Activated T-cell treated with anti-CD3 and anti-CD28 coated beads, Interleukin-2, amount 50 U/mL, for 24 hours (primary cell): Measurements from ENCODE around the gene DUS2.
"Not testable (repeated sequence)": the region's sequence is repeated elsewhere in the genome, so short reads cannot be mapped to it uniquely, and the experiment has no call there.

Experiments used
- DNase-seq: peaks from one replicate; pipeline ENCODE4 v3.0.0-alpha.2; 2020
- H3K27ac Mint-ChIP-seq: 2 replicates; pipeline ENCODE4 v1.8.0; 2020; ENCODE audit warnings: mild to moderate bottlenecking, mixed read lengths
- H3K27me3 Mint-ChIP-seq: 2 replicates; pipeline ENCODE4 v1.8.0; 2020; ENCODE audit warnings: mixed read lengths
- H3K36me3 Mint-ChIP-seq: 2 replicates; pipeline ENCODE4 v1.8.0; 2020; ENCODE audit warnings: low read depth, mixed read lengths
- H3K4me1 Mint-ChIP-seq: 2 replicates; pipeline ENCODE4 v1.8.0; 2020; ENCODE audit warnings: low read depth, mixed read lengths
- H3K4me3 Mint-ChIP-seq: 2 replicates; pipeline ENCODE4 v1.8.0; 2020; ENCODE audit warnings: mild to moderate bottlenecking, moderate library complexity, mixed read lengths
- H3K9me3 Mint-ChIP-seq: 2 replicates; pipeline ENCODE4 v1.8.0; 2020; ENCODE audit warnings: mixed read lengths

Gene DUS2

GRCh38 chr16:68084504-68085258 lies 61.6 kb downstream of the DUS2 start:
- peak; percentile 93 for DNase-seq
- Mint-ChIP-seq H3K27me3 (no peaks in the 10 kb centered on the region), H3K4me1 (peaks cover 69% of the 10 kb centered on the region), H3K27ac (peak overlapping the region; percentile 97), H3K36me3 (peaks cover 36% of the 10 kb centered on the region), H3K9me3 (no peaks in the 10 kb centered on the region), H3K4me3 (peak overlapping the region; percentile 80)

GRCh38 chr16:68085259-68086071 lies 62.4 kb downstream of the DUS2 start, which contains the start of gene NFATC3:
TSS of gene NFATC3 (plus strand) at chr16:68085370. CDS start at chr16:68085682, 312 bp downstream.
- H3K27me3 Mint-ChIP-seq = no peaks in the 10 kb centered on the region
- peak within 1 kb of the TSS; percentile 98 for H3K27ac Mint-ChIP-seq
- H3K4me3 Mint-ChIP-seq = peak within 1 kb of the TSS; percentile 87
- H3K36me3 Mint-ChIP-seq = peaks cover 31% of the 10 kb centered on the region
- H3K4me1 Mint-ChIP-seq = peaks cover 68% of the 10 kb centered on the region
- peak; percentile 99 for DNase-seq
- no peaks in the 10 kb centered on the region for H3K9me3 Mint-ChIP-seq

GRCh38 chr16:68086336-68086841 lies 63.3 kb downstream of the DUS2 start:
- Mint-ChIP-seq H3K27ac (peak overlapping the region; percentile 98), H3K9me3 (no peaks in the 10 kb centered on the region), H3K27me3 (no peaks in the 10 kb centered on the region), H3K4me3 (peak overlapping the region; percentile 87), H3K36me3 (peaks cover 26% of the 10 kb centered on the region), H3K4me1 (peaks cover 69% of the 10 kb centered on the region)
- no peak for DNase-seq

GRCh38 chr16:68086860-68087268 lies 63.8 kb downstream of the DUS2 start:
- Mint-ChIP-seq H3K4me1 (peaks cover 69% of the 10 kb centered on the region), H3K27ac (peak overlapping the region; percentile 98), H3K4me3 (peak overlapping the region; percentile 87), H3K9me3 (no peaks in the 10 kb centered on the region), H3K27me3 (no peaks in the 10 kb centered on the region), H3K36me3 (peaks cover 26% of the 10 kb centered on the region)
- no peak for DNase-seq

GRCh38 chr16:68087688-68088087 lies 64.6 kb downstream of the DUS2 start:
- H3K27ac Mint-ChIP-seq = peak overlapping the region; percentile 88
- peaks cover 67% of the 10 kb centered on the region for H3K4me1 Mint-ChIP-seq
- no peaks in the 10 kb centered on the region for H3K27me3 Mint-ChIP-seq
- no peaks in the 10 kb centered on the region for H3K9me3 Mint-ChIP-seq
- no peak for DNase-seq
- H3K36me3 Mint-ChIP-seq = peaks cover 26% of the 10 kb centered on the region
- peak overlapping the region; percentile 87 for H3K4me3 Mint-ChIP-seq

GRCh38 chr16:68088130-68088972 lies 65.3 kb downstream of the DUS2 start:
- H3K9me3 Mint-ChIP-seq = no peaks in the 10 kb centered on the region
- peak overlapping the region; percentile 87 for H3K4me3 Mint-ChIP-seq
- no peaks in the 10 kb centered on the region for H3K27me3 Mint-ChIP-seq
- no peak for DNase-seq
- H3K27ac Mint-ChIP-seq = peak overlapping the region; percentile 90
- H3K4me1 Mint-ChIP-seq = peaks cover 67% of the 10 kb centered on the region
- peaks cover 24% of the 10 kb centered on the region for H3K36me3 Mint-ChIP-seq

- Mint-ChIP-seq H3K36me3 (peaks cover 17% of the 10 kb centered on the region), H3K4me1 (peaks cover 67% of the 10 kb centered on the region), H3K9me3 (no peaks in the 10 kb centered on the region), H3K4me3 (peak overlapping the region; percentile 73), H3K27me3 (no peaks in the 10 kb centered on the region), H3K27ac (peak overlapping the region; percentile 90)
- no peak for DNase-seq
Observed at GRCh38 chr16:68089067-68089466, 66.0 kb downstream of the DUS2 start.

GRCh38 chr16:68090130-68090529 lies 67.0 kb downstream of the DUS2 start:
- Mint-ChIP-seq H3K27ac (peak overlapping the region; percentile 90), H3K4me3 (peak overlapping the region; percentile 73), H3K9me3 (no peaks in the 10 kb centered on the region), H3K4me1 (peaks cover 72% of the 10 kb centered on the region), H3K27me3 (no peaks in the 10 kb centered on the region), H3K36me3 (peaks cover 14% of the 10 kb centered on the region)
- DNase-seq = no peak

- Mint-ChIP-seq H3K4me1 (peaks cover 75% of the 10 kb centered on the region), H3K4me3 (peak overlapping the region; percentile 73), H3K27me3 (no peaks in the 10 kb centered on the region), H3K9me3 (no peaks in the 10 kb centered on the region), H3K27ac (peak overlapping the region; percentile 90), H3K36me3 (peaks cover 14% of the 10 kb centered on the region)
- DNase-seq = no peak
Observed at GRCh38 chr16:68090533-68090932, 67.4 kb downstream of the DUS2 start.

- Mint-ChIP-seq H3K27me3 (no peaks in the 10 kb centered on the region), H3K9me3 (no peaks in the 10 kb centered on the region), H3K4me1 (peaks cover 83% of the 10 kb centered on the region), H3K4me3 (peak overlapping the region; percentile 44), H3K27ac (peak overlapping the region; percentile 90), H3K36me3 (peaks cover 4% of the 10 kb centered on the region)
- DNase-seq = no peak
Observed at GRCh38 chr16:68091380-68092261, 68.5 kb downstream of the DUS2 start.

GRCh38 chr16:68092275-68092674 lies 69.2 kb downstream of the DUS2 start:
- H3K36me3 Mint-ChIP-seq, H3K9me3 Mint-ChIP-seq, H3K4me3 Mint-ChIP-seq, DNase-seq, H3K27me3 Mint-ChIP-seq: not testable (repeated sequence)
- Mint-ChIP-seq H3K27ac (peak overlapping the region; percentile 96), H3K4me1 (peaks cover 87% of the 10 kb centered on the region)

- H3K4me1 Mint-ChIP-seq = peaks cover 89% of the 10 kb centered on the region
- no peaks in the 10 kb centered on the region for H3K9me3 Mint-ChIP-seq
- H3K27ac Mint-ChIP-seq = peak overlapping the region; percentile 96
- DNase-seq = no peak
- peak overlapping the region; percentile 19 for H3K4me3 Mint-ChIP-seq
- no peaks in the 10 kb centered on the region for H3K27me3 Mint-ChIP-seq
- peaks cover 11% of the 10 kb centered on the region for H3K36me3 Mint-ChIP-seq
Observed at GRCh38 chr16:68093816-68094613, 70.9 kb downstream of the DUS2 start.

- no peak overlapping the region for H3K4me3 Mint-ChIP-seq
- H3K27me3 Mint-ChIP-seq = no peaks in the 10 kb centered on the region
Observed at GRCh38 chr16:68094614-68094934, 71.5 kb downstream of the DUS2 start.

More at GRCh38 chr16:68094614-68094934, 71.5 kb downstream of the DUS2 start:
- no peaks in the 10 kb centered on the region for H3K9me3 Mint-ChIP-seq
- no peak for DNase-seq
- peaks cover 14% of the 10 kb centered on the region for H3K36me3 Mint-ChIP-seq
- peaks cover 85% of the 10 kb centered on the region for H3K4me1 Mint-ChIP-seq
- peak overlapping the region; percentile 96 for H3K27ac Mint-ChIP-seq
